Measurements from ENCODE around the gene PROCA1. TPM values are rescaled to one million over a fixed set of nuclear protein-coding genes. Genes with fewer than 3 reads are reported as not detected.

PROCA1 gene
- total and polyA plus RNA-seq, 2 of the 13 experiments (the other 11 are each of a cell fraction or from before 2014, with no cell fraction given): 0.73 to 1.5 TPM

- TF ChIP-seq ZNF318 (CRISPR knock-in tag; IDR thresholded peaks at IDR 0.05): no peak
- no peak for TF ChIP-seq ZNF546 (CRISPR knock-in tag; conservative IDR thresholded peaks at IDR 0.05)
- TF ChIP-seq MIXL1 (CRISPR knock-in tag; IDR thresholded peaks at IDR 0.05): no peak
- TF ChIP-seq PAF1 (CRISPR knock-in tag; IDR thresholded peaks at IDR 0.05): no peak
- TF ChIP-seq ZNF549 (CRISPR knock-in tag; IDR thresholded peaks at IDR 0.05): no peak
- no peak for TF ChIP-seq ZNF646 (CRISPR knock-in tag; IDR thresholded peaks at IDR 0.05)
- TF ChIP-seq NFIB (CRISPR knock-in tag; IDR thresholded peaks at IDR 0.05; ENCODE audit: borderline replicate concordance): no peak
- TF ChIP-seq ZNF678 (CRISPR knock-in tag; IDR thresholded peaks at IDR 0.05): 0 out of 2 replicates have a peak, but pooled peaks have one; percentile 61
- TF ChIP-seq GTF2F1 (IDR thresholded peaks at IDR 0.05; ENCODE audit: low read length): no peak
- TF ChIP-seq ZSCAN29 (CRISPR knock-in tag; conservative IDR thresholded peaks at IDR 0.05): 0 out of 2 replicates have a peak, but pooled peaks have one; percentile 16
- TF ChIP-seq SIN3B (IDR thresholded peaks at IDR 0.05; ENCODE audit: low read length): no peak
- TF ChIP-seq TAF1 (CRISPR knock-in tag; IDR thresholded peaks at IDR 0.05): peak; percentile 75
- TF ChIP-seq ZSCAN25 (CRISPR knock-in tag; IDR thresholded peaks at IDR 0.05): peak; percentile 9; the same call in 1 of the 2 replicates
- peak; percentile 50; the same call in 1 of the 2 replicates for TF ChIP-seq TMF1 (CRISPR knock-in tag; IDR thresholded peaks at IDR 0.05; ENCODE audit: low read depth)
- TF ChIP-seq NBN (conservative IDR thresholded peaks at IDR 0.05): no peak
- 0 out of 2 replicates have a peak, but pooled peaks have one; percentile 25 for TF ChIP-seq ZNF670 (CRISPR knock-in tag; IDR thresholded peaks at IDR 0.05; ENCODE audit: borderline replicate concordance)
These were observed 16.9 kb upstream of the PROCA1 start, which contains the start of gene NEK8 (continued) for GRCh38 chr17:28728364-28729200.

All from HepG2 (cell line).